ENCODE results near the gene STAG3. TPM values are rescaled to one million over a fixed set of nuclear protein-coding genes. Genes with fewer than 3 reads are reported as not detected.
"Not testable (repeated sequence)": the region's sequence is repeated elsewhere in the genome, so short reads cannot be mapped to it uniquely, and the experiment has no call there.

STAG3 gene
- polyA plus RNA-seq, 1 experiment, result 0.61 TPM

DNA sequence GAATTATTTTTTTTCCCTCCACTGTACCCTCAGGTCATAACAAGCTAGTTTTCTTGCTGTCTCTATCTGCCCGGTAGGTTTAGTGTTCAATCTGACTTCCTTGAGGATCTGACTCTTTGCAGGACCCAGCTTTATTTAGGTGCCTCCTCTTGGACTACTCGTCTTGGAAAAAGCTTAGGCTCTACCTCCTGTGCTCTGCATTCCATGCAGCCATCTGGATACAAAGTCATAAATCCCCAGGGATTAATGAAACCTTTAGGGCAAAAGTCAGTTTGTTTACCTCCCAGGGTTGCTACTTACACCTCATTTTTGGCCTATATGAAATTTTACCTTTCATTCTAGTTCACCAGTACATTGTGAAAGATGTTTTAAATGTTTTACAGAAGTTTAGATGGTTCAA lies 8.0 kb downstream of the STAG3 start:
- Histone ChIP-seq H3K36me3 (ENCODE audit: control insufficient read depth, insufficient read depth, low read length) (no peaks in the 10 kb centered on the region), H3K4me3 (ENCODE audit: low read depth, low read length) (no peak overlapping the region), H3K27me3 (ENCODE audit: control insufficient read depth, insufficient read depth, low read length) (no peaks in the 10 kb centered on the region)
- no peak for DNase-seq (ENCODE audit: low read depth)
- TF ChIP-seq CTCF (IDR thresholded peaks at IDR 0.05; ENCODE audit: insufficient read depth, low read depth, low read length), result no peak
- ChIA-PET CTCF (interaction anchor here (0.9 to 1.5 kb wide), 3 partner anchors 23 to 53 kb away, joined by 3 to 4 read pairs (median 3); no protein-coding TSS in a partner anchor), POLR2A (no interaction called here)

DNA sequence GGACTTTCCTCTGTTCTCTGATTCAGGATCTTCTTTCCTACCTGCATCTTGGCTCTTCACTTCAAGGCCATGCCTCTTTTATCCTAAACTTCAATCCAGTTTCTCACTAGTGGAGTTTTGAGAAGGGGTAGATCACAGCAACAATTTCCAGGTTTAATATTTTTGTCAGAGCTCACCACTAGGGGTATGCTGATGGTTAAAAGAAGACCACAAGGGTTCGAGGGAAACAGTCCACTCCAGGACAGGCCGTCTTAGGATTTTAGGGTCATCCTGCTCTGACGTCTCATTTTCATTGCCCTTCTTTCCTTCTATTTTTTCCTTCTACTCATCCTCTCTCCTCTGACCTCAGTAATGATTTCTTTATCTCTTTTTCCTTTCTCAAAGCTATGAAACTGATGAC lies 11.3 kb downstream of the STAG3 start:
- Histone ChIP-seq H3K27me3 (ENCODE audit: control insufficient read depth, insufficient read depth, low read length) (no peaks in the 10 kb centered on the region), H3K36me3 (ENCODE audit: control insufficient read depth, insufficient read depth, low read length) (no peaks in the 10 kb centered on the region), H3K4me3 (ENCODE audit: low read depth, low read length) (no peak overlapping the region)
- DNase-seq (ENCODE audit: low read depth), result no peak
- ChIA-PET POLR2A (no interaction called here), CTCF (interaction anchor here (1.7 kb wide), 1 partner anchor 10 kb away, joined by 6 read pairs; no protein-coding TSS in a partner anchor)
- no peak for TF ChIP-seq CTCF (IDR thresholded peaks at IDR 0.05; ENCODE audit: insufficient read depth, low read depth, low read length)

DNA sequence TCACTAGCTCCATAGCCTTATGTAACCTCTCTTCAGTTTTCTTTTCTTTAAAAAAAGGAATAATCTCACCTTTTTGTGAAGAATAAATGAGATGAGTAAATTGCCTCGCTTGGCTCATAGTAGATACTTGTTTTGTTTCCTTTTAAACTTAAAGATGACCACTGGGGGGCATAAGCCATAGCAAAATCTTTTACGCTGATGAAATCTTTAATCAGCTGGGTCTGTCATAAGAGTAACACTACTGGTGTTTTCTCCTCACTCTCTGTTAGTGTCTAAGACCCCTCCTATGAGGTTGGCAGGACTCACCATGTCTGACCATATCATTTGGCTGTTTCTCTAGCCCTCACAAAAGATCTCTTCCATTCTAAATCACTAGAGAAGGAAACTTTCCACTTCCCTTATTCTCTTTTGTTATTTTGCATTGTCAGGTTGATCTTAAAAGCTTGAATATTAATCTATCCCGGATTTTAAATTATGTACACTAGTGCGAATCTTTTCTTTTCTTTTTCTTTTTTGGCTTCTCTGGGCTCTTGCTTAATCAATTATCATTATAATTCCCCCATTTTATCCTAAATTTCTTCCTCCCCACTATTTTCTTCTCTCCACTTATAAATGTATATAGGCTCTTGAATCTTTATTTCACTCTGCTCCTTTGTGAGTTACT lies 12.5 kb downstream of the STAG3 start:
- CTCF ChIA-PET, result interaction anchor here (0.6 to 1.7 kb wide), 13 partner anchors 10 to 157 kb away, joined by 3 to 6 read pairs (median 4); partner anchors contain the start of genes AP4M1, GPC2, MCM7 and STAG3
- no peaks in the 10 kb centered on the region for H3K27me3 ChIP-seq (ENCODE audit: control insufficient read depth, insufficient read depth, low read length)
- H3K4me3 ChIP-seq (ENCODE audit: low read depth, low read length), result no peak overlapping the region
- POLR2A ChIA-PET, result no interaction called here
- DNase-seq (ENCODE audit: low read depth), result peak; percentile 11
- TF ChIP-seq CTCF (IDR thresholded peaks at IDR 0.05; ENCODE audit: insufficient read depth, low read depth, low read length), result peak; percentile 54
- no peaks in the 10 kb centered on the region for H3K36me3 ChIP-seq (ENCODE audit: control insufficient read depth, insufficient read depth, low read length)

DNA sequence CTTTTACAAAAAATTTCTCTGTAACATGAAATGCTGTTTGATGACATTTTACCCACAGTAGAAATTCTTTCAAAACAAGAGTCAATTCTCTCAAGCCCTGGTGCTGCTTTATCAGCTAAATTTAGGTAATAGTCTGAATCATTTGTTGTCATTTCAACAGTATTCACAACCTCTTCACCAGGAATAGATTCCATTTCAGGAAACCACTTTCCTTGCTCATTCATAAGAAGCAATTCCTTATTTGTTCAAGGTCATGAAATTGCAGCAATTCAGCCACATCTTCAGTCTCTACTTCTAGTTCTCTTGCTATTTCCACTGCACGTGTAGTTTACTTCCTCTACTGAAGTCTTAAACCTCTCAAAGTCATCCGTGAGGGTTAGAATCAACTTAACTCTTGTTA lies 14.1 kb downstream of the STAG3 start:
- Histone ChIP-seq H3K27me3 (ENCODE audit: control insufficient read depth, insufficient read depth, low read length) (no peaks in the 10 kb centered on the region), H3K36me3 (ENCODE audit: control insufficient read depth, insufficient read depth, low read length) (no peaks in the 10 kb centered on the region), H3K4me3 (ENCODE audit: low read depth, low read length) (no peak overlapping the region)
- DNase-seq (ENCODE audit: low read depth), result no peak
- ChIA-PET CTCF (interaction anchor here (1.1 kb wide), 1 partner anchor 10 kb away, joined by 5 read pairs; no protein-coding TSS in a partner anchor), POLR2A (no interaction called here)
- no peak for TF ChIP-seq CTCF (IDR thresholded peaks at IDR 0.05; ENCODE audit: insufficient read depth, low read depth, low read length)

- H3K27me3 ChIP-seq (ENCODE audit: control insufficient read depth, insufficient read depth, low read length); DNase-seq (ENCODE audit: low read depth); POLR2A ChIA-PET; H3K36me3 ChIP-seq (ENCODE audit: control insufficient read depth, insufficient read depth, low read length); H3K4me3 ChIP-seq (ENCODE audit: low read depth, low read length): not testable (repeated sequence)
- CTCF ChIA-PET, result interaction anchor here (1.1 to 1.4 kb wide), 3 partner anchors 10 to 26 kb away, joined by 3 to 5 read pairs (median 3); no protein-coding TSS in a partner anchor
Observed at GRCh38 chr7:100192281-100192862, 14.7 kb downstream of the STAG3 start.
